OCI-LY1 (cell line): ENCODE data around the gene KIF16B.

ENCODE experiments used
- CTCF ChIP-seq: fragments of 200-600 bp; sonication (generic), shearing (Covaris generic); IDR thresholded peaks from 2 replicates; pipeline ENCODE4 v1.5.1; 2017; ENCODE audit warnings: mild to moderate bottlenecking, antibody characterized with exemption, low read length, moderate library complexity, mixed read lengths
- EZH2 ChIP-seq: fragments of 200-600 bp; sonication (generic), shearing (Covaris generic); IDR thresholded peaks from 2 replicates; pipeline ENCODE4 v1.8.0; 2017; ENCODE audit warnings: borderline replicate concordance, mixed run types, mild to moderate bottlenecking, antibody characterized with exemption, low read length, moderate library complexity, mixed read lengths

GRCh38 chr20:16366529-16366928, 206.7 kb downstream of the KIF16B start:
- TF ChIP-seq CTCF (no peak), EZH2 (no peak)
